ENCODE results near the gene CENPC. TPM values are rescaled to one million over a fixed set of nuclear protein-coding genes. Genes with fewer than 3 reads are reported as not detected.
A peak's percentile ranks its signal among the peaks of the same experiment; 100 is the strongest.

The CENPC gene
- total and polyA plus RNA-seq, 2 donors (not counting 1 experiment from before 2014, with no cell fraction given) = 7.6 to 15.4 TPM

DNA sequence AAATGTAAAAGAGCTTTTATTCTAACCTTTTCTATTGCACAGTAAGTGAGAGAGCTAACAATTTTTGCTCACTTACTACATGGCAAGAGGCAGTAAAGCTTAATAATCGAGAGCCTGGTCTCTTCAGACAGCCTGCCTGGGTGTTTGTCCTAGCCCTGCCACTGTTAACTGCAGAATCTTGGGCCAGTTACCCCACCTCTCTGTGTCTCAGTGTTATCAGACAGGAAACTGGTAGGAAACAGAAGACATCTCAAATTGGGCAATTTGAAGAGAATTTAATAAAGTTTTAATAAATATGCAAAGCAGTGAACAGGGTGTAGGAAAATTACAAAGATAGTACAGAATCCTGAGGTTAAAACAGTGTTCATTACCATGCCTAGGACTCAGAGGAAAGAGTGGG is 26.7 kb upstream of the CENPC start:
- TF ChIP-seq, protein P1, sequence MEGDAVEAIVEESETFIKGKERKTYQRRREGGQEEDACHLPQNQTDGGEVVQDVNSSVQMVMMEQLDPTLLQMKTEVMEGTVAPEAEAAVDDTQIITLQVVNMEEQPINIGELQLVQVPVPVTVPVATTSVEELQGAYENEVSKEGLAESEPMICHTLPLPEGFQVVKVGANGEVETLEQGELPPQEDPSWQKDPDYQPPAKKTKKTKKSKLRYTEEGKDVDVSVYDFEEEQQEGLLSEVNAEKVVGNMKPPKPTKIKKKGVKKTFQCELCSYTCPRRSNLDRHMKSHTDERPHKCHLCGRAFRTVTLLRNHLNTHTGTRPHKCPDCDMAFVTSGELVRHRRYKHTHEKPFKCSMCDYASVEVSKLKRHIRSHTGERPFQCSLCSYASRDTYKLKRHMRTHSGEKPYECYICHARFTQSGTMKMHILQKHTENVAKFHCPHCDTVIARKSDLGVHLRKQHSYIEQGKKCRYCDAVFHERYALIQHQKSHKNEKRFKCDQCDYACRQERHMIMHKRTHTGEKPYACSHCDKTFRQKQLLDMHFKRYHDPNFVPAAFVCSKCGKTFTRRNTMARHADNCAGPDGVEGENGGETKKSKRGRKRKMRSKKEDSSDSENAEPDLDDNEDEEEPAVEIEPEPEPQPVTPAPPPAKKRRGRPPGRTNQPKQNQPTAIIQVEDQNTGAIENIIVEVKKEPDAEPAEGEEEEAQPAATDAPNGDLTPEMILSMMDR (conservative IDR thresholded peaks at IDR 0.05 in 1 of 2, IDR thresholded peaks at IDR 0.05 in 1 of 2; ENCODE audit: low read depth in 1 of 2, low read length in 2 of 2) = no peak
- no peak for TF ChIP-seq EZH2 (IDR thresholded peaks at IDR 0.05; ENCODE audit: low read length, missing control alignments)
- no peak overlapping the region for H3K4me2 ChIP-seq (ENCODE audit: extremely low read depth, insufficient read depth, low read length)
- no peak overlapping the region for H3K4me3 ChIP-seq (replicated peaks in 1 of 4; ENCODE audit: control extremely low read depth in 1 of 4, insufficient read depth in 1 of 4, low read depth in 3 of 4, low read length in 4 of 4)
- no peaks in the 10 kb centered on the region for H3K27me3 ChIP-seq (ENCODE audit: control insufficient read depth, insufficient read depth, low read length)
- H3K9me3 ChIP-seq (ENCODE audit: control insufficient read depth, insufficient read depth, low read depth, low read length) = no peaks in the 10 kb centered on the region
- no peaks in the 10 kb centered on the region for H3K36me3 ChIP-seq (ENCODE audit: control insufficient read depth, insufficient read depth, low read length)
- DNase-seq (ENCODE audit: low read depth in 2 of 2) = no peak
- no peaks in the 10 kb centered on the region for H4K20me1 ChIP-seq (ENCODE audit: control insufficient read depth, extremely low read depth, insufficient read depth, low read length)
- H3K27ac ChIP-seq (ENCODE audit: insufficient read depth, low read length) = no peak overlapping the region
- no peaks in the 10 kb centered on the region for H3K79me2 ChIP-seq (ENCODE audit: control insufficient read depth, insufficient read depth, low read length)
- no peak overlapping the region for H3K9ac ChIP-seq (ENCODE audit: insufficient read depth, low read length)
- no peak overlapping the region for H2AFZ ChIP-seq (ENCODE audit: low read length)
- no peaks in the 10 kb centered on the region for H3K4me1 ChIP-seq (ENCODE audit: control insufficient read depth, extremely low read depth, insufficient read depth, low read length)

DNA sequence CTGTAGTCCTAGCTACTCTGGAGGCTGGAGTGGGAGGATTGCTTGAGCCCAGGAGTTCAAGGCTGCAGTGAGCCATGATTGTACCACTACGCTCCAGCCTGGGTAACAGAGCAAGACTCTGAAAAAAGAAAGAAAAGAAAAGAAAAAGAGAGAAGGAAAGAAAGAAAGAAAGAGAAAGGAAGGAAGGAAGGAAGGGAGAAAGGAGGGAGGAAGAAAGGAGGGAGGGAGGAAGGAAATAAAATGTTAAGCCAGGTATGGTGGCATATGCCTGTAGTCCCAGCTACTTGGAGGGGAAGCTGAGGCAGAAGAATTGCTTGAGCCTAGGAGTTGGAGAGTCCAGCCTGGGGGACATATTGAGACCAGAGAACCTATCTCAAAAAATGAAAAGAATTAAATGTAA is 25.2 kb upstream of the CENPC start:
- TF ChIP-seq, protein P1 (conservative IDR thresholded peaks at IDR 0.05 in 1 of 2, IDR thresholded peaks at IDR 0.05 in 1 of 2; ENCODE audit: low read depth in 1 of 2, low read length in 2 of 2) = no peak
- TF ChIP-seq EZH2 (IDR thresholded peaks at IDR 0.05; ENCODE audit: low read length, missing control alignments) = no peak
- Histone ChIP-seq H3K4me3 (replicated peaks in 1 of 4; ENCODE audit: control extremely low read depth in 1 of 4, insufficient read depth in 1 of 4, low read depth in 3 of 4, low read length in 4 of 4) (no peak overlapping the region), H3K36me3 (ENCODE audit: control insufficient read depth, insufficient read depth, low read length) (no peaks in the 10 kb centered on the region), H4K20me1 (ENCODE audit: control insufficient read depth, extremely low read depth, insufficient read depth, low read length) (no peaks in the 10 kb centered on the region), H3K9ac (ENCODE audit: insufficient read depth, low read length) (no peak overlapping the region), H3K4me2 (ENCODE audit: extremely low read depth, insufficient read depth, low read length) (no peak overlapping the region), H3K9me3 (ENCODE audit: control insufficient read depth, insufficient read depth, low read depth, low read length) (no peaks in the 10 kb centered on the region), H3K27me3 (ENCODE audit: control insufficient read depth, insufficient read depth, low read length) (no peaks in the 10 kb centered on the region), H2AFZ (ENCODE audit: low read length) (no peak overlapping the region), H3K79me2 (ENCODE audit: control insufficient read depth, insufficient read depth, low read length) (no peaks in the 10 kb centered on the region), H3K4me1 (ENCODE audit: control insufficient read depth, extremely low read depth, insufficient read depth, low read length) (no peaks in the 10 kb centered on the region), H3K27ac (ENCODE audit: insufficient read depth, low read length) (no peak overlapping the region)
- DNase-seq (ENCODE audit: low read depth in 2 of 2) = no peak

GRCh38 chr4:67568820-67569219 is 23.5 kb upstream of the CENPC start:
- Histone ChIP-seq H3K4me3 (replicated peaks in 1 of 4; ENCODE audit: control extremely low read depth in 1 of 4, insufficient read depth in 1 of 4, low read depth in 3 of 4, low read length in 4 of 4) (no peak overlapping the region), H4K20me1 (ENCODE audit: control insufficient read depth, extremely low read depth, insufficient read depth, low read length) (no peaks in the 10 kb centered on the region), H3K36me3 (ENCODE audit: control insufficient read depth, insufficient read depth, low read length) (no peaks in the 10 kb centered on the region), H3K4me2 (ENCODE audit: extremely low read depth, insufficient read depth, low read length) (no peak overlapping the region), H3K4me1 (ENCODE audit: control insufficient read depth, extremely low read depth, insufficient read depth, low read length) (no peaks in the 10 kb centered on the region), H3K9ac (ENCODE audit: insufficient read depth, low read length) (no peak overlapping the region), H3K27me3 (ENCODE audit: control insufficient read depth, insufficient read depth, low read length) (no peaks in the 10 kb centered on the region), H3K27ac (ENCODE audit: insufficient read depth, low read length) (no peak overlapping the region), H3K79me2 (ENCODE audit: control insufficient read depth, insufficient read depth, low read length) (no peaks in the 10 kb centered on the region), H2AFZ (ENCODE audit: low read length) (no peak overlapping the region), H3K9me3 (ENCODE audit: control insufficient read depth, insufficient read depth, low read depth, low read length) (no peaks in the 10 kb centered on the region)
- peak in 1 of 2 donors; percentile 57 for DNase-seq (ENCODE audit: low read depth in 2 of 2)
- no peak for TF ChIP-seq EZH2 (IDR thresholded peaks at IDR 0.05; ENCODE audit: low read length, missing control alignments)
- TF ChIP-seq, protein P1 (conservative IDR thresholded peaks at IDR 0.05 in 1 of 2, IDR thresholded peaks at IDR 0.05 in 1 of 2; ENCODE audit: low read depth in 1 of 2, low read length in 2 of 2) = no peak

Data from fibroblast of lung (primary cell).